HEK293 (cell line): ENCODE data around the gene FRMD4B.

Source experiments
- KLF16 ChIP-seq: fragments of 450-650 bp; formaldehyde crosslinking; IDR thresholded peaks from 2 replicates; pipeline ENCODE4 v1.5.1; 2017; ENCODE audit warnings: missing biosample characterization, missing genetic modification characterization
- TCF7L2 ChIP-seq: IDR thresholded peaks from 2 replicates; pipeline ENCODE4 v1.6.1; 2011; ENCODE audit warnings: low read depth, mild to moderate bottlenecking, inconsistent platforms, low read length, moderate library complexity, borderline replicate concordance
- YY1 ChIP-seq: fragments of 450-650 bp; formaldehyde crosslinking; IDR thresholded peaks from 2 replicates; pipeline ENCODE4 v1.5.1; 2018; ENCODE audit warnings: missing biosample characterization, missing genetic modification characterization
- ZNF426 ChIP-seq: fragments of 450-650 bp; formaldehyde crosslinking; IDR thresholded peaks from 2 replicates; pipeline ENCODE4 v1.5.1; 2017; ENCODE audit warnings: missing biosample characterization, missing genetic modification characterization, mild to moderate bottlenecking, inconsistent platforms, moderate library complexity
- ZNF549 ChIP-seq: fragments of 450-650 bp; IDR thresholded peaks from 2 replicates; pipeline ENCODE4 v1.5.1; 2018; ENCODE audit warnings: missing biosample characterization, missing genetic modification characterization, mild to moderate bottlenecking, inconsistent platforms, moderate library complexity
- ZNF660 ChIP-seq: fragments of 450-650 bp; IDR thresholded peaks from 2 replicates; pipeline ENCODE4 v1.5.1; 2018; ENCODE audit warnings: missing biosample characterization, mild to moderate bottlenecking, missing genetic modification characterization

DNA sequence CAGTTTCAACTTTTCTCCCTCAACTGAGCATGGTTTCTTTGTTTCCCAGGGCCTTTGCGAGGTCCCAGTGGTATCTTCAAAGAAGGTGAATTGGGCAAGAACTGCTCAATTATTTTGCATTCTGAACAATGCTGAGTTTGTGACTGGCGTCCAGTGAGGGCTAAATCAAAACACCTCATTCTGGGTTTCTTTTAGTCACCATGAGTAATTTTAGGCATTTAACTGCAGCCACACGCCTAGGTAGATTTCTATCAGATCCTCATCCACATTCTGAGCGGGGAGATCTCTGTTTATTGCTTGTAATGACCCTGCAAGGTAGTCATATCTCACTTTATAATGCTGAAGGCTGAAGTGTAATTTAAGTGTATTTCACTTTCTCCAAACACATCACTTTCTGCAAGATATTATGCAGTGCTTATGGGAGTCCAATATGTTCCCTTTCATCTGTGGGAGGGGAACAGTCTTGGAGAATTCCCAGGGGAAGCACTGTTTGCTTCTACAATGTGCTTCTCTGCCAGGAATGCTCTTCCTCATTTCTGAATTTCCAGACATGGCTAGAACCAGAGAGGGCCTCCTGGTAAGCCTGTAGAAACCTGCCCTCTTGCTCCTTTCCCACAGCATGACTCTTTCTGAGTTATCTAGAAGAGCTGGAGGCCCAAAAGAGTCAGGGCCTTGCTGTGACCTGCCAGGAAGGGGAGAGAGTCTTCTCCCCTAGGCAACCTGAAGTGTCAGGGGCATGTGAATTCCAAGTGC lies 91.7 kb downstream of the FRMD4B start:
- no peak for TF ChIP-seq YY1 (tag by site-specific recombination)
- TF ChIP-seq ZNF426 (tag by site-specific recombination) = no peak
- TF ChIP-seq ZNF549 = no peak
- no peak for TF ChIP-seq KLF16
- TF ChIP-seq TCF7L2 = no peak
- TF ChIP-seq ZNF660 (tag by site-specific recombination) = no peak
